K562 (cell line): Measurements from ENCODE around the gene STX7. TPM values are rescaled to one million over a fixed set of nuclear protein-coding genes. Genes with fewer than 3 reads are reported as not detected.

Experiments used
- CBX5 ChIP-seq: IDR thresholded peaks from 2 replicates; pipeline ENCODE4 v1.6.1; 2014; ENCODE audit warnings: low read depth, borderline replicate concordance
- CSDE1 ChIP-seq, 2 experiments: fragments of 450-650 bp; IDR thresholded peaks; 2 replicates each; pipeline ENCODE4 v1.6.1; 2016; ENCODE audit warnings: mild to moderate bottlenecking in 1 of 2
- IFI16 ChIP-seq: fragments of 250-450 bp; sonication (Bioruptor Pico); IDR thresholded peaks from 2 replicates; pipeline ENCODE4 v2.1.2; 2022; ENCODE audit warnings: mild to moderate bottlenecking, inconsistent platforms
- NFIX ChIP-seq: fragments of 250-450 bp; sonication (Bioruptor Pico); IDR thresholded peaks from 2 replicates; pipeline ENCODE4 v1.4.0; 2020; ENCODE audit warnings: low read depth, mild to moderate bottlenecking, moderate library complexity
- NONO ChIP-seq, 2 experiments: fragments of 200-400 bp in 1 of 2; fragments of 450-650 bp in 1 of 2; formaldehyde crosslinking in 1 of 2; IDR thresholded peaks; 2 replicates each; pipeline ENCODE4 v1.6.1; 2017; ENCODE audit warnings: low read depth in 2 of 2, mild to moderate bottlenecking in 2 of 2, moderate library complexity in 2 of 2, low read length in 1 of 2
- SMARCC2 ChIP-seq: fragments of 450-650 bp; IDR thresholded peaks from 2 replicates; pipeline ENCODE4 v1.6.1; 2017; ENCODE audit warnings: antibody characterized with exemption, moderate library complexity, mild to moderate bottlenecking, low read depth
- SP1 ChIP-seq: sonication (generic); formaldehyde crosslinking; IDR thresholded peaks from 2 replicates; pipeline ENCODE4 v1.8.1; 2022; ENCODE audit warnings: mild to moderate bottlenecking, missing genetic modification reagents
- SUPT5H ChIP-seq: fragments of 450-650 bp; IDR thresholded peaks from 2 replicates; pipeline ENCODE4 v1.6.1; 2016
- TBL1XR1 ChIP-seq, 2 experiments: IDR thresholded peaks; 2 replicates each; pipeline ENCODE4 v1.6.1; 2012; ENCODE audit warnings: improper control_type of control experiment in 2 of 2, low read length in 2 of 2, mild to moderate bottlenecking in 1 of 2
- YBX1 ChIP-seq: fragments of 450-650 bp; IDR thresholded peaks from 2 replicates; pipeline ENCODE4 v1.7.1; 2016; ENCODE audit warnings: mild to moderate bottlenecking
- ZNF175 ChIP-seq: fragments of 200-800 bp; sonication (Bioruptor generic); IDR thresholded peaks from 2 replicates; pipeline ENCODE4 v1.6.1; 2016; ENCODE audit warnings: low read depth, mild to moderate bottlenecking, missing genetic modification characterization, missing compliant biosample characterization
- polyA plus RNA-seq, 8 experiments: library from polyadenylated mRNA; depleted of rRNA in 4 of 8; stranded (reverse) in 5 of 8; unstranded in 3 of 8; fragments of >200 nt; fragmentation: Nextera tagmentation in 2 of 8; fragmentation: Illumina TruSeq in 1 of 8; extraction: Ambion mirVana in 2 of 8; extraction: Trizol in 1 of 8; gene quantifications; 2 replicates each; pipeline versions ENCODE4 v1.2.1 to v1.2.3, GENCODE V29; 2011 to 2014; ENCODE audit warnings: inconsistent platforms in 1 of 8, missing spikeins in 1 of 8
- total RNA-seq, 7 experiments: library from RNA; depleted of rRNA in 6 of 7; stranded (reverse); fragments of >200 nt in 6 of 7; fragmentation: Illumina TruSeq in 2 of 7; extraction: Trizol in 2 of 7; gene quantifications; 2 replicates each; pipeline versions ENCODE4 v1.2.1 to v1.2.3, GENCODE V29; 2011 to 2021; ENCODE audit warnings: low replicate concordance in 1 of 7
- TF ChIP-seq, protein P1 (sequence below): fragments of 450-650 bp; IDR thresholded peaks from 2 replicates; pipeline ENCODE4 v1.6.1; 2016; ENCODE audit warnings: borderline replicate concordance
- TF ChIP-seq, protein P2 (sequence below): sonication (generic); formaldehyde crosslinking; IDR thresholded peaks from 2 replicates; pipeline ENCODE4 v1.8.1; 2022; ENCODE audit warnings: missing genetic modification reagents
- TF ChIP-seq, protein P3 (sequence below): fragments of 450-650 bp; IDR thresholded peaks from 2 replicates; pipeline ENCODE4 v1.6.1; 2017; ENCODE audit warnings: antibody characterized with exemption, mild to moderate bottlenecking
- TF ChIP-seq, protein P4 (sequence below): fragments of 200-800 bp; sonication (Bioruptor generic); IDR thresholded peaks from 2 replicates; pipeline ENCODE4 v1.6.1; 2017; ENCODE audit warnings: missing genetic modification characterization, missing compliant biosample characterization
- TF ChIP-seq, protein P5 (sequence below), 2 experiments: fragments of 450-650 bp; conservative IDR thresholded peaks; 2 replicates each; pipeline ENCODE4 v1.6.1; 2017; ENCODE audit warnings: mild to moderate bottlenecking in 2 of 2, moderate library complexity in 2 of 2

STX7 gene
- total and polyA plus RNA-seq, 9 of the 15 experiments (the other 6 are each of a cell fraction or from before 2014, with no cell fraction given), result 13.0 to 34.4 (median 25.3) TPM

DNA sequence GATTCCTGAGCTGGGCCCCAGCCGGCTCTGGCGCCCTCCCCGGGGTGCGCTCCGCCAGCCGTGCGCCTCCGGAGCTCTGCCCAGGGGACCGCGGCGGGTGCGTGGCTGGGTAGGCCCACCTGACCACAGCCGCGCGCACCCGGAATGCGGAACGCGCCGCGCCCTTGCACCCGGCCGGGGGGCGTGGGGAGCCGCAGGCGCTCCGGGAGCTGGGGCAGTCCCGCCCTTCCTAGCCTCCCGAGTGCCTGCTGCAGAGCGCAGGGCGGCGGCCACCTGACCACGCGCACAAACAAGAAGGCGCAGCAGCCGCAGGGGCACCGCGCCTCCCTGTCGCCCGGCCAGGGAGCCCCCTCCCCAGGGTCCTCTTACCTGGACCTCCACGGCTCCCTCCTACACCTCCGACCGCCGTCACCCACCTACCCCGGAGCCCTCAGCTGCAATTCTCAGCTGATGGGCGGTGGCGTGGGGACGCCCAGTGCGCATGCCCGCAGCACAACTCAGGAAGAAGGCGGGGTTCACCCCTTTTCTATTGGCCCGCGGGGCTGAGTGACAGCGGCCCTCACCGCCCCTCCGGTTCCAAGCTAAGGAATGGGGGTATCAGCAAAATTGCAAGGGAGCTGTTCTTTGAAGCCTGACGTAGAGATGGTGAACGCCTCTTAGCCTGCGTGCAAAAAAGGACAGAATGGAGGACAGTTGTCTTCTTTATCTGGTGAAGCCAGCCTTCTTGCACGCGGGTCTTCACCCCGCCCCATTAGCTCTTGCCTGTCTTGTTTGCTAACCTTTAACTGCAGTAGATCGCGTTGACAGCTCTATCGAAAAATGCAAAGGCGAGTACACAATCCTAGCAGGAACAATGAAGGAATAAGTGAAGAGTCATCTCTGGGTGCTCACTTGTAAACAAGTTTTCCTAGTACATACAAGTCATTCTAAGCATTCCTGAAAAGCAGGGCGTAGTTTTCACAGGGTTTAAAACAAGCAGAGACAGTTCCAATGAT, at the start of gene STX7 (continued):
- TF ChIP-seq, protein P1, sequence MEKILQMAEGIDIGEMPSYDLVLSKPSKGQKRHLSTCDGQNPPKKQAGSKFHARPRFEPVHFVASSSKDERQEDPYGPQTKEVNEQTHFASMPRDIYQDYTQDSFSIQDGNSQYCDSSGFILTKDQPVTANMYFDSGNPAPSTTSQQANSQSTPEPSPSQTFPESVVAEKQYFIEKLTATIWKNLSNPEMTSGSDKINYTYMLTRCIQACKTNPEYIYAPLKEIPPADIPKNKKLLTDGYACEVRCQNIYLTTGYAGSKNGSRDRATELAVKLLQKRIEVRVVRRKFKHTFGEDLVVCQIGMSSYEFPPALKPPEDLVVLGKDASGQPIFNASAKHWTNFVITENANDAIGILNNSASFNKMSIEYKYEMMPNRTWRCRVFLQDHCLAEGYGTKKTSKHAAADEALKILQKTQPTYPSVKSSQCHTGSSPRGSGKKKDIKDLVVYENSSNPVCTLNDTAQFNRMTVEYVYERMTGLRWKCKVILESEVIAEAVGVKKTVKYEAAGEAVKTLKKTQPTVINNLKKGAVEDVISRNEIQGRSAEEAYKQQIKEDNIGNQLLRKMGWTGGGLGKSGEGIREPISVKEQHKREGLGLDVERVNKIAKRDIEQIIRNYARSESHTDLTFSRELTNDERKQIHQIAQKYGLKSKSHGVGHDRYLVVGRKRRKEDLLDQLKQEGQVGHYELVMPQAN, result peak; percentile 88
- TF ChIP-seq, protein P2, sequence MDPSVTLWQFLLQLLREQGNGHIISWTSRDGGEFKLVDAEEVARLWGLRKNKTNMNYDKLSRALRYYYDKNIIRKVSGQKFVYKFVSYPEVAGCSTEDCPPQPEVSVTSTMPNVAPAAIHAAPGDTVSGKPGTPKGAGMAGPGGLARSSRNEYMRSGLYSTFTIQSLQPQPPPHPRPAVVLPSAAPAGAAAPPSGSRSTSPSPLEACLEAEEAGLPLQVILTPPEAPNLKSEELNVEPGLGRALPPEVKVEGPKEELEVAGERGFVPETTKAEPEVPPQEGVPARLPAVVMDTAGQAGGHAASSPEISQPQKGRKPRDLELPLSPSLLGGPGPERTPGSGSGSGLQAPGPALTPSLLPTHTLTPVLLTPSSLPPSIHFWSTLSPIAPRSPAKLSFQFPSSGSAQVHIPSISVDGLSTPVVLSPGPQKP (CRISPR knock-in tag), result no peak
- TF ChIP-seq NONO (IDR thresholded peaks at IDR 0.05; ENCODE audit: low read depth in 2 of 2, low read length in 1 of 2), result no peak; a peak in 1 of 4 replicates
- TF ChIP-seq IFI16 (CRISPR knock-in tag), result no peak
- TF ChIP-seq, protein P3, sequence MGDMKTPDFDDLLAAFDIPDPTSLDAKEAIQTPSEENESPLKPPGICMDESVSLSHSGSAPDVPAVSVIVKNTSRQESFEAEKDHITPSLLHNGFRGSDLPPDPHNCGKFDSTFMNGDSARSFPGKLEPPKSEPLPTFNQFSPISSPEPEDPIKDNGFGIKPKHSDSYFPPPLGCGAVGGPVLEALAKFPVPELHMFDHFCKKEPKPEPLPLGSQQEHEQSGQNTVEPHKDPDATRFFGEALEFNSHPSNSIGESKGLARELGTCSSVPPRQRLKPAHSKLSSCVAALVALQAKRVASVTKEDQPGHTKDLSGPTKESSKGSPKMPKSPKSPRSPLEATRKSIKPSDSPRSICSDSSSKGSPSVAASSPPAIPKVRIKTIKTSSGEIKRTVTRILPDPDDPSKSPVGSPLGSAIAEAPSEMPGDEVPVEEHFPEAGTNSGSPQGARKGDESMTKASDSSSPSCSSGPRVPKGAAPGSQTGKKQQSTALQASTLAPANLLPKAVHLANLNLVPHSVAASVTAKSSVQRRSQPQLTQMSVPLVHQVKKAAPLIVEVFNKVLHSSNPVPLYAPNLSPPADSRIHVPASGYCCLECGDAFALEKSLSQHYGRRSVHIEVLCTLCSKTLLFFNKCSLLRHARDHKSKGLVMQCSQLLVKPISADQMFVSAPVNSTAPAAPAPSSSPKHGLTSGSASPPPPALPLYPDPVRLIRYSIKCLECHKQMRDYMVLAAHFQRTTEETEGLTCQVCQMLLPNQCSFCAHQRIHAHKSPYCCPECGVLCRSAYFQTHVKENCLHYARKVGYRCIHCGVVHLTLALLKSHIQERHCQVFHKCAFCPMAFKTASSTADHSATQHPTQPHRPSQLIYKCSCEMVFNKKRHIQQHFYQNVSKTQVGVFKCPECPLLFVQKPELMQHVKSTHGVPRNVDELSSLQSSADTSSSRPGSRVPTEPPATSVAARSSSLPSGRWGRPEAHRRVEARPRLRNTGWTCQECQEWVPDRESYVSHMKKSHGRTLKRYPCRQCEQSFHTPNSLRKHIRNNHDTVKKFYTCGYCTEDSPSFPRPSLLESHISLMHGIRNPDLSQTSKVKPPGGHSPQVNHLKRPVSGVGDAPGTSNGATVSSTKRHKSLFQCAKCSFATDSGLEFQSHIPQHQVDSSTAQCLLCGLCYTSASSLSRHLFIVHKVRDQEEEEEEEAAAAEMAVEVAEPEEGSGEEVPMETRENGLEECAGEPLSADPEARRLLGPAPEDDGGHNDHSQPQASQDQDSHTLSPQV, result no peak
- no peak for TF ChIP-seq NFIX
- TF ChIP-seq SUPT5H, result peak; percentile 79
- no peak for TF ChIP-seq YBX1
- no peak for TF ChIP-seq TBL1XR1 (IDR thresholded peaks at IDR 0.05; ENCODE audit: low read length in 2 of 2)
- TF ChIP-seq, protein P4, sequence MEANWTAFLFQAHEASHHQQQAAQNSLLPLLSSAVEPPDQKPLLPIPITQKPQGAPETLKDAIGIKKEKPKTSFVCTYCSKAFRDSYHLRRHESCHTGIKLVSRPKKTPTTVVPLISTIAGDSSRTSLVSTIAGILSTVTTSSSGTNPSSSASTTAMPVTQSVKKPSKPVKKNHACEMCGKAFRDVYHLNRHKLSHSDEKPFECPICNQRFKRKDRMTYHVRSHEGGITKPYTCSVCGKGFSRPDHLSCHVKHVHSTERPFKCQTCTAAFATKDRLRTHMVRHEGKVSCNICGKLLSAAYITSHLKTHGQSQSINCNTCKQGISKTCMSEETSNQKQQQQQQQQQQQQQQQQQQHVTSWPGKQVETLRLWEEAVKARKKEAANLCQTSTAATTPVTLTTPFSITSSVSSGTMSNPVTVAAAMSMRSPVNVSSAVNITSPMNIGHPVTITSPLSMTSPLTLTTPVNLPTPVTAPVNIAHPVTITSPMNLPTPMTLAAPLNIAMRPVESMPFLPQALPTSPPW (CRISPR knock-in tag), result peak; percentile 71
- TF ChIP-seq ZNF175, result no peak
- TF ChIP-seq SP1 (CRISPR knock-in tag), result peak; percentile 75
- TF ChIP-seq SMARCC2, result no peak
- no peak for TF ChIP-seq CSDE1 (IDR thresholded peaks at IDR 0.05)
- TF ChIP-seq, protein P5, sequence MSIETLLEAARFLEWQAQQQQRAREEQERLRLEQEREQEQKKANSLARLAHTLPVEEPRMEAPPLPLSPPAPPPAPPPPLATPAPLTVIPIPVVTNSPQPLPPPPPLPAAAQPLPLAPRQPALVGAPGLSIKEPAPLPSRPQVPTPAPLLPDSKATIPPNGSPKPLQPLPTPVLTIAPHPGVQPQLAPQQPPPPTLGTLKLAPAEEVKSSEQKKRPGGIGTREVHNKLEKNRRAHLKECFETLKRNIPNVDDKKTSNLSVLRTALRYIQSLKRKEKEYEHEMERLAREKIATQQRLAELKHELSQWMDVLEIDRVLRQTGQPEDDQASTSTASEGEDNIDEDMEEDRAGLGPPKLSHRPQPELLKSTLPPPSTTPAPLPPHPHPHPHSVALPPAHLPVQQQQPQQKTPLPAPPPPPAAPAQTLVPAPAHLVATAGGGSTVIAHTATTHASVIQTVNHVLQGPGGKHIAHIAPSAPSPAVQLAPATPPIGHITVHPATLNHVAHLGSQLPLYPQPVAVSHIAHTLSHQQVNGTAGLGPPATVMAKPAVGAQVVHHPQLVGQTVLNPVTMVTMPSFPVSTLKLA (conservative IDR thresholded peaks at IDR 0.05), result peak; percentile 82 to 89
- no peak for TF ChIP-seq CBX5
